ENCODE data around the gene ARF4. TPM values are rescaled to one million over a fixed set of nuclear protein-coding genes. Genes with fewer than 3 reads are reported as not detected.

Gene ARF4
- total RNA-seq, 1 donor = 261 TPM

DNA sequence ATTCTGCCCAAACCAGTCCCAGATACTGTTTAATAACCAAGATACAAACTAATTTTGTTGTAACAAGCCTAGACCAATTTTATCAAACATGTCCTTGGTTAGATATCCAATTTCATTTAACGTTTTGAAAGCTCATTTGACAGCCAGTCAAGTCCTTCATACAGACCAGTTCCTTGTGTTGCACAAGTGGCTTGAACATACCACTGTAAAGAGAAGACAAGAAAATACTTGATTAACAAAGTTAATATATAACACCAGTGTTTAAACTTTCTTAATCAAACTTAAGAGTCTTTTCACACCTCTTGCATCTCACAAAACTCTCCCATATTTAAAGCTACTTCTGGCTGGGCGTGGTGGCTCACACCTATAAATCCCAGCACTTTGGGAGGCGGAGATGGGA lies 25.0 kb downstream of the ARF4 start:
- Histone ChIP-seq H3K27ac (ENCODE audit: low read depth, low read length) (no peak overlapping the region), H2AFZ (ENCODE audit: low read length) (no peak overlapping the region), H3K27me3 (ENCODE audit: insufficient read depth, low read length) (no peaks in the 10 kb centered on the region), H3K4me3 (ENCODE audit: insufficient read depth, low read length) (no peak overlapping the region), H3K4me2 (ENCODE audit: insufficient read depth, low read length) (no peak overlapping the region), H3K79me2 (ENCODE audit: insufficient read depth, low read length) (peaks cover 55% of the 10 kb centered on the region), H3K4me1 (ENCODE audit: insufficient read depth, low read length) (no peaks in the 10 kb centered on the region), H3K36me3 (ENCODE audit: insufficient read depth, low read length) (peaks cover 94% of the 10 kb centered on the region), H4K20me1 (ENCODE audit: insufficient read depth, low read length) (peaks cover 34% of the 10 kb centered on the region), H3K9me3 (ENCODE audit: low read depth, low read length) (no peaks in the 10 kb centered on the region)
- TF ChIP-seq, protein P1, sequence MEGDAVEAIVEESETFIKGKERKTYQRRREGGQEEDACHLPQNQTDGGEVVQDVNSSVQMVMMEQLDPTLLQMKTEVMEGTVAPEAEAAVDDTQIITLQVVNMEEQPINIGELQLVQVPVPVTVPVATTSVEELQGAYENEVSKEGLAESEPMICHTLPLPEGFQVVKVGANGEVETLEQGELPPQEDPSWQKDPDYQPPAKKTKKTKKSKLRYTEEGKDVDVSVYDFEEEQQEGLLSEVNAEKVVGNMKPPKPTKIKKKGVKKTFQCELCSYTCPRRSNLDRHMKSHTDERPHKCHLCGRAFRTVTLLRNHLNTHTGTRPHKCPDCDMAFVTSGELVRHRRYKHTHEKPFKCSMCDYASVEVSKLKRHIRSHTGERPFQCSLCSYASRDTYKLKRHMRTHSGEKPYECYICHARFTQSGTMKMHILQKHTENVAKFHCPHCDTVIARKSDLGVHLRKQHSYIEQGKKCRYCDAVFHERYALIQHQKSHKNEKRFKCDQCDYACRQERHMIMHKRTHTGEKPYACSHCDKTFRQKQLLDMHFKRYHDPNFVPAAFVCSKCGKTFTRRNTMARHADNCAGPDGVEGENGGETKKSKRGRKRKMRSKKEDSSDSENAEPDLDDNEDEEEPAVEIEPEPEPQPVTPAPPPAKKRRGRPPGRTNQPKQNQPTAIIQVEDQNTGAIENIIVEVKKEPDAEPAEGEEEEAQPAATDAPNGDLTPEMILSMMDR (IDR thresholded peaks at IDR 0.05; ENCODE audit: extremely low read depth, low read depth, low read length) = no peak
- DNase-seq (ENCODE audit: insufficient read length, low spot score, missing footprints) = no peak

DNA sequence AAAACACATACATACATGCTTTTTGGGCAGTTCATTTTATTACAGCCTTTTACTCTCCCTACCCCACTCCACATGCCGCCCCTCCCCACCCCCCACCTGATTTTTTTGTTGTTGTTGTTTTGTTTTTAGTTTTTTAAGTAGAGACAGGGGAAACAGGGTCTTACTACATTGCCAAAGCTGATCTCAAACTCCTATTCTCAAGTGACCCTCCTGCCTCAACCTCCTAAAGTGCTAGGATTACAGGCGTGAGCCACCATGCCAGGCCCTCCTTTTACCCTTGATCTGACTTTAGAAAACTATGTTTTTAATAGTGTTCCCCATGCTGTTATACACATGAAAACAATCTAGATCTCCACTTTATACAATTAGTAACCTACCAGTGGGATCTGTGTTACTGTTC lies 26.3 kb downstream of the ARF4 start:
- Histone ChIP-seq H3K4me1 (ENCODE audit: insufficient read depth, low read length) (no peaks in the 10 kb centered on the region), H2AFZ (ENCODE audit: low read length) (no peak overlapping the region), H3K27me3 (ENCODE audit: insufficient read depth, low read length) (no peaks in the 10 kb centered on the region), H3K79me2 (ENCODE audit: insufficient read depth, low read length) (peaks cover 44% of the 10 kb centered on the region), H3K27ac (ENCODE audit: low read depth, low read length) (no peak overlapping the region), H3K4me2 (ENCODE audit: insufficient read depth, low read length) (no peak overlapping the region), H4K20me1 (ENCODE audit: insufficient read depth, low read length) (peaks cover 27% of the 10 kb centered on the region), H3K9me3 (ENCODE audit: low read depth, low read length) (no peaks in the 10 kb centered on the region), H3K36me3 (ENCODE audit: insufficient read depth, low read length) (peaks cover 94% of the 10 kb centered on the region), H3K4me3 (ENCODE audit: insufficient read depth, low read length) (no peak overlapping the region)
- TF ChIP-seq, protein P1 (IDR thresholded peaks at IDR 0.05; ENCODE audit: extremely low read depth, low read depth, low read length) = no peak
- no peak for DNase-seq (ENCODE audit: insufficient read length, low spot score, missing footprints)

DNA sequence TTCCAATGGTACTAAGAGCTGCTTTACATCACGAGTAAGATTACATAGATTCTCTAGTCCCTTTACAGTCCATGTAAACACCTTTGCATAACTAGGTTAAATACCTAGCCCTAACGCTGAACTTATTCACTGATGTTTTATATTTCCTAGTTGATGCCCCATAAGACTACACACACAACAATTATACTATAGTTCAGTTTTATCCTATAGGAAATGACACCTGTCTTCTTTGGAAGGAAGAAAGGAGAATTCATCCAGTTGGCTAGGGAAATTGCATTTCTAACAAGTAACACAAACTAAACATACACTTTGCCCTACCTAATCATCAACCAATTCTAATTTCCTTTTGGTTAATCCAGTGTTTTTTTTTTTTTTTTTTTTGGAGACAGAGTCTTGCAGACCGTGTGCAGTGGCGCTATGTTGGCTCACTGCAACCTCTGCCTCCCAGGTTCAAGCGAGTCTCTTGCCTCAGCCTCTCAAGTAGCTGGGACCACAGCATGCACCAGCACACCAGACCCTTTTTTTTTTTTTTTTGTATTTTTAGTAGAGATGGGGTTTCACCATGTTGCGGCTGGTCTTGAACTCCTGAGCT lies 27.2 kb downstream of the ARF4 start:
- H3K4me3 ChIP-seq (ENCODE audit: insufficient read depth, low read length) = no peak overlapping the region
- H2AFZ ChIP-seq (ENCODE audit: low read length) = no peak overlapping the region
- no peak overlapping the region for H3K4me2 ChIP-seq (ENCODE audit: insufficient read depth, low read length)
- H3K9me3 ChIP-seq (ENCODE audit: low read depth, low read length) = no peaks in the 10 kb centered on the region
- no peak overlapping the region for H3K27ac ChIP-seq (ENCODE audit: low read depth, low read length)
- H3K36me3 ChIP-seq (ENCODE audit: insufficient read depth, low read length) = peaks cover 92% of the 10 kb centered on the region
- H3K79me2 ChIP-seq (ENCODE audit: insufficient read depth, low read length) = peaks cover 35% of the 10 kb centered on the region
- TF ChIP-seq, protein P1 (IDR thresholded peaks at IDR 0.05; ENCODE audit: extremely low read depth, low read depth, low read length) = no peak
- DNase-seq (ENCODE audit: insufficient read length, low spot score, missing footprints) = no peak
- peaks cover 20% of the 10 kb centered on the region for H4K20me1 ChIP-seq (ENCODE audit: insufficient read depth, low read length)
- H3K4me1 ChIP-seq (ENCODE audit: insufficient read depth, low read length) = no peaks in the 10 kb centered on the region
- no peaks in the 10 kb centered on the region for H3K27me3 ChIP-seq (ENCODE audit: insufficient read depth, low read length)

DNA sequence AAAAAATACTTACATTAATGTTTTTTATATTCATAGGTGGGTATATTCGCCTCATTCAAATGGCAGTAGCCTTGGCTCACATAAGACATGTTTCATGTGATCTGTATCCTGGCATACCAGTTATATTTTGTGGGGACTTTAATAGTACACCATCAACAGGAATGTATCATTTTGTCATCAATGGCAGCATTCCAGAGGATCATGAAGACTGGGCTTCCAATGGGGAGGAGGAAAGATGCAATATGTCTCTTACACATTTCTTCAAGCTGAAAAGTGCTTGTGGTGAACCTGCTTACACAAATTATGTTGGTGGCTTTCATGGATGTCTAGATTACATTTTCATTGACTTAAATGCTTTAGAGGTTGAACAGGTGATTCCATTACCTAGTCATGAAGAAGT lies 37.6 kb downstream of the ARF4 start:
- Histone ChIP-seq H3K79me2 (ENCODE audit: insufficient read depth, low read length) (peaks cover 52% of the 10 kb centered on the region), H3K36me3 (ENCODE audit: insufficient read depth, low read length) (peaks cover 20% of the 10 kb centered on the region), H3K4me1 (ENCODE audit: insufficient read depth, low read length) (peaks cover 18% of the 10 kb centered on the region), H3K4me3 (ENCODE audit: insufficient read depth, low read length) (no peak overlapping the region), H2AFZ (ENCODE audit: low read length) (no peak overlapping the region), H3K4me2 (ENCODE audit: insufficient read depth, low read length) (peak overlapping the region; percentile 2), H3K9me3 (ENCODE audit: low read depth, low read length) (no peaks in the 10 kb centered on the region), H4K20me1 (ENCODE audit: insufficient read depth, low read length) (peaks cover 10% of the 10 kb centered on the region), H3K27me3 (ENCODE audit: insufficient read depth, low read length) (no peaks in the 10 kb centered on the region), H3K27ac (ENCODE audit: low read depth, low read length) (no peak overlapping the region)
- peak; percentile 78 for DNase-seq (ENCODE audit: insufficient read length, low spot score, missing footprints)
- TF ChIP-seq, protein P1 (IDR thresholded peaks at IDR 0.05; ENCODE audit: extremely low read depth, low read depth, low read length) = no peak

Data from osteoblast (primary cell).